SU-DHL-6 (cell line): ENCODE data around the gene PRKCA.

Experiments used
- H2AFZ ChIP-seq: fragments of 200-600 bp; sonication (generic); 2 replicates; pipeline ENCODE4 v1.6.1; 2014; ENCODE audit warnings: low read depth, mild to moderate bottlenecking, moderate library complexity, mixed read lengths, antibody characterized with exemption, low read length; ENCODE audit not compliant: severe bottlenecking
- H3F3A ChIP-seq: fragments of 200-600 bp; shearing (Covaris generic); 2 replicates; pipeline ENCODE4 v1.6.0; 2016; ENCODE audit warnings: antibody characterized with exemption, mild to moderate bottlenecking; ENCODE audit not compliant: insufficient read depth
- H3K27ac ChIP-seq: fragments of 200-600 bp; sonication (generic); 2 replicates; pipeline ENCODE4 v1.5.1; 2016; ENCODE audit warnings: low read depth, mild to moderate bottlenecking, low read length, moderate library complexity, mixed read lengths
- H3K27me3 ChIP-seq: fragments of 200-600 bp; sonication (generic), shearing (Covaris generic); 2 replicates; pipeline ENCODE4 v1.6.0; 2014; ENCODE audit warnings: mild to moderate bottlenecking, low read length
- H3K36me3 ChIP-seq: fragments of 200-600 bp; sonication (generic); 2 replicates; pipeline ENCODE4 v1.6.1; 2014; ENCODE audit warnings: mild to moderate bottlenecking, low read length, mixed read lengths
- H3K4me2 ChIP-seq: fragments of 300-600, 200-600 bp; shearing (Covaris generic), sonication (generic); 2 replicates; pipeline ENCODE4 v1.6.0; 2014; ENCODE audit warnings: low read length, low read depth, mild to moderate bottlenecking; ENCODE audit not compliant: poor library complexity, severe bottlenecking
- H3K4me3 ChIP-seq: fragments of 200-600 bp; sonication (generic); 2 replicates; pipeline ENCODE4 v1.5.1; 2014; ENCODE audit warnings: antibody characterized with exemption, low read length, mild to moderate bottlenecking, mixed read lengths; ENCODE audit not compliant: insufficient read depth, poor library complexity, severe bottlenecking
- H3K79me2 ChIP-seq: fragments of 200-600 bp; sonication (generic); 2 replicates; pipeline ENCODE4 v1.6.1; 2014; ENCODE audit warnings: mild to moderate bottlenecking, low read length, moderate library complexity; ENCODE audit not compliant: insufficient read depth
- H3K9ac ChIP-seq: fragments of 200-600 bp; sonication (generic); 2 replicates; pipeline ENCODE4 v1.7.0; 2014; ENCODE audit warnings: mild to moderate bottlenecking, low read length
- H3K9me2 ChIP-seq: fragments of 200-600 bp; sonication (generic); replicated peaks from 2 replicates; pipeline ENCODE4 v1.6.1; 2014; ENCODE audit warnings: low read length; ENCODE audit not compliant: insufficient read depth
- H3K9me3 ChIP-seq: fragments of 200-600 bp; sonication (generic); 2 replicates; pipeline ENCODE4 v1.6.1; 2014; ENCODE audit warnings: low read length, mixed read lengths; ENCODE audit not compliant: insufficient read depth
- H4K20me1 ChIP-seq: fragments of 200-600 bp; sonication (generic); 2 replicates; pipeline ENCODE4 v1.6.1; 2014; ENCODE audit warnings: low read depth, mild to moderate bottlenecking, antibody characterized with exemption, low read length, moderate library complexity, mixed read lengths
- EZH2phosphoT487 ChIP-seq: fragments of 200-600 bp; sonication (generic), shearing (Covaris generic); conservative IDR thresholded peaks from 2 replicates; pipeline ENCODE4 v1.6.1; 2018; ENCODE audit warnings: mild to moderate bottlenecking, antibody characterized with exemption, low read length, moderate library complexity, mixed read lengths
- TF ChIP-seq, protein P1 (sequence below): fragments of 200-600 bp; sonication (generic); IDR thresholded peaks from one replicate; pipeline ENCODE4 v1.5.1; 2017; ENCODE audit warnings: antibody characterized with exemption, mild to moderate bottlenecking, low read length, moderate library complexity; ENCODE audit not compliant: insufficient read depth, poor library complexity, severe bottlenecking

Gene PRKCA

DNA sequence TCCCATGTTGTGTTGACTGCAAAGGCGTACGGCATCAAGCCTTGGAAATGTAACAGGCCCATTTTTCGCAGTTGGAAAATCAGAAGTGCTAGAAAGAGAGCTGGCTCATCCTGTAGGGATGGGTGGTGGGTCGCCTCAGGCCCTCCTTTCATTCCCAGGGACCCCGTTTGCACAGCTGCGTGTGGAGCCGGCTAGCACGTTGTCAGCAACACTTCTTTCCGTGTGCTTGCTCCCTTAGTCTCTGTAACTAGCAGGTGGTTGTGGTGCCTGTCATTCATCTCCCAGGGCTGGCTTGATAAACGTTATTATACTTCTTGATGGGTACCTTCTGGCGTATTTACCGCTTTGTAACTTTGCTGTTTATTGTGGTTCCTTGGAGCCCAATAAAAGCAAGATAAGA is 293.5 kb downstream of the PRKCA start:
- no peak overlapping the region for H3K4me2 ChIP-seq
- no peaks in the 10 kb centered on the region for H3K27me3 ChIP-seq

DNA sequence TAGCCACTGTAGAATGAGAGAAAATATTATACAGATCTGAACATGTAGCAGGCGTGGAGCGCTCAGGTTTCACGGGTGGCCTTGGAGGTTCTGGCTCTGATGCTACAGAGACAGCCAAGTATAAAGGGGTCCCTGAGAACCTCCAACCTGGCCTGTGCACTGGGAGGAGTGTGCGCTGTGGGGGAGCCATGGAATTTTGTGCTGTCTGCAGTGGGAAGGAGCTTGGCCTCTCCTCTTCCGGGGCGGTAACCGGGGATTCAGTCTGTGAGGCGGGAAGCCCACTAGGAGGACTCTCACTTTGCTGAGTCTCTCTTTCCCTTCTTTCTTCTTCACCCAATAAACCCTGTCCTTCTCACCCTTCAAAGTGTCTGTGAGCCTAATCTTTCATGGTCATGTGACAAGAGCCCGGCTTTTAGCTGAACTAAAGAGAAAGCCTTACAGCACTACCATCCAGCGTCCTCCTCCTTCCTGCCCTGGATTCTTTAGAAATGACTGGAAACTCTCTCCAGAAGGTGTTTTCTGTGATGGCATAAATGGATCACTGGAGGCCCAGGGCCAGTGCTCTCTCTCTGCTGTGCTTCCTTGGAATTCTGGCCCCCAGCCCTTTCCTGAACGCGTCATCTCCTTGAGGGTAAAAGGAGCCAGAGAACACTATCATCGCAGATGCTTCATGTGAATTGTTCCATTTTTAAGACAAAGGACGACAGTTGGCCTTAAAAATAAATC is 300.4 kb downstream of the PRKCA start:
- Histone ChIP-seq H2AFZ (no peak overlapping the region), H3K4me3 (no peak overlapping the region), H3K27me3 (no peaks in the 10 kb centered on the region), H3K79me2 (peaks cover 44% of the 10 kb centered on the region), H3K27ac (no peak overlapping the region), H3K4me2 (no peak overlapping the region), H3K36me3 (peaks cover 9% of the 10 kb centered on the region; the same call in 1 of the 2 replicates), H4K20me1 (no peaks in the 10 kb centered on the region), H3F3A (no peaks in the 10 kb centered on the region), H3K9ac (no peak overlapping the region), H3K9me3 (no peaks in the 10 kb centered on the region), H3K9me2 (no peaks in the 10 kb centered on the region)
- TF ChIP-seq, protein P1, sequence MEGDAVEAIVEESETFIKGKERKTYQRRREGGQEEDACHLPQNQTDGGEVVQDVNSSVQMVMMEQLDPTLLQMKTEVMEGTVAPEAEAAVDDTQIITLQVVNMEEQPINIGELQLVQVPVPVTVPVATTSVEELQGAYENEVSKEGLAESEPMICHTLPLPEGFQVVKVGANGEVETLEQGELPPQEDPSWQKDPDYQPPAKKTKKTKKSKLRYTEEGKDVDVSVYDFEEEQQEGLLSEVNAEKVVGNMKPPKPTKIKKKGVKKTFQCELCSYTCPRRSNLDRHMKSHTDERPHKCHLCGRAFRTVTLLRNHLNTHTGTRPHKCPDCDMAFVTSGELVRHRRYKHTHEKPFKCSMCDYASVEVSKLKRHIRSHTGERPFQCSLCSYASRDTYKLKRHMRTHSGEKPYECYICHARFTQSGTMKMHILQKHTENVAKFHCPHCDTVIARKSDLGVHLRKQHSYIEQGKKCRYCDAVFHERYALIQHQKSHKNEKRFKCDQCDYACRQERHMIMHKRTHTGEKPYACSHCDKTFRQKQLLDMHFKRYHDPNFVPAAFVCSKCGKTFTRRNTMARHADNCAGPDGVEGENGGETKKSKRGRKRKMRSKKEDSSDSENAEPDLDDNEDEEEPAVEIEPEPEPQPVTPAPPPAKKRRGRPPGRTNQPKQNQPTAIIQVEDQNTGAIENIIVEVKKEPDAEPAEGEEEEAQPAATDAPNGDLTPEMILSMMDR: no peak
- TF ChIP-seq EZH2phosphoT487: no peak

More for the DNA sequence above, 293.5 kb downstream of the PRKCA start:
- TF ChIP-seq, protein P1: no peak
- no peak for TF ChIP-seq EZH2phosphoT487
- 0 out of 2 replicates have a peak, but pooled peaks cover 6% of the 10 kb centered on the region for H3K36me3 ChIP-seq
- H2AFZ ChIP-seq: no peak overlapping the region
- H3K9me2 ChIP-seq: no peaks in the 10 kb centered on the region
- H3F3A ChIP-seq: no peaks in the 10 kb centered on the region
- H3K9me3 ChIP-seq: 0 out of 2 replicates have a peak, but pooled peaks cover 6% of the 10 kb centered on the region
- no peaks in the 10 kb centered on the region for H4K20me1 ChIP-seq
- no peak overlapping the region for H3K9ac ChIP-seq
- H3K27ac ChIP-seq: no peak overlapping the region
- peaks cover 34% of the 10 kb centered on the region for H3K79me2 ChIP-seq
- no peak overlapping the region for H3K4me3 ChIP-seq

DNA sequence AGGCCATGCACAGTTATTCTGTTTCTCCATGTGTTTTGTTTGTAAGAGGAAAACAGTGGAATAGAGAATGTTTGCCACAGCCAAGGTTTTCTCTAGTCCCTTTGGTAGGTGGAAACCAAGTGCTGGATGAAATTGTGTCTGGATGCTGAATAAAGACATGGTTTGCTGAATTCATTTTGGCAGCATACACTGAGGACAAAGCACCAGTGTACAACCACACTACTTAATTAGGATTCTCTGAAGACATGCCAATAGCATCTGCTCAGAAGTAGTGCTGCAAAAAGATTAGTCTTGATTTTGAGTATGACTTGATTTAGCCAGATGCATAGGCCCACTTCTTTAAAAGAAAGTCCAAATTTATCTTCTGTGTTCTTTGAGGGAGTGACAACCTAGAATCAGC is 302.0 kb downstream of the PRKCA start:
- Histone ChIP-seq H3K9me3 (no peaks in the 10 kb centered on the region), H3K4me2 (no peak overlapping the region), H3F3A (no peaks in the 10 kb centered on the region), H4K20me1 (no peaks in the 10 kb centered on the region), H3K27ac (no peak overlapping the region), H3K27me3 (no peaks in the 10 kb centered on the region), H3K9ac (no peak overlapping the region), H2AFZ (no peak overlapping the region), H3K79me2 (peaks cover 58% of the 10 kb centered on the region), H3K36me3 (peaks cover 17% of the 10 kb centered on the region; the same call in 1 of the 2 replicates), H3K9me2 (no peaks in the 10 kb centered on the region), H3K4me3 (no peak overlapping the region)
- TF ChIP-seq EZH2phosphoT487: no peak
- TF ChIP-seq, protein P1: no peak
